IMR-90 (cell line): ENCODE measurements around the gene SPG11. TPM values are rescaled to one million over a fixed set of nuclear protein-coding genes. Genes with fewer than 3 reads are reported as not detected.

Experiments used
- ATAC-seq: fragments of 200-7000 bp; cut with Tn5 transposase; 2 replicates; pipeline ENCODE4 v1.9.1; 2020; ENCODE audit warnings: low read depth, mild to moderate bottlenecking, moderate library complexity
- BruUV-seq: library from RNA; stranded (reverse); fragments of 400-500 nt; replicated peaks from 2 replicates; lab custom pipeline; 2021; lab: Mats Ljungman, UMichigan
- CTCF ChIA-PET: fragments of 300-600 bp; formaldehyde crosslinking; extraction: SDS; loops from one replicate; lab custom pipeline; 2021; ENCODE audit warnings: antibody characterized with exemption; lab: Yijun Ruan, JAX
- POLR2A ChIA-PET: fragments of 300-600 bp; sonication (Branson Sonifier 250); formaldehyde crosslinking; loops from one replicate; lab custom pipeline; 2022; ENCODE audit warnings: antibody characterized with exemption; ENCODE audit not compliant: unreplicated experiment; lab: Charles Lee
- DNase-seq: peaks from one replicate; pipeline ENCODE4 v3.0.0; 2013
- H2AFZ ChIP-seq: replicated peaks from 2 replicates; pipeline ENCODE3; 2013; ENCODE audit warnings: low read length, mild to moderate bottlenecking; ENCODE audit not compliant: poor library complexity
- H2AK5ac ChIP-seq: 2 replicates; pipeline ENCODE4 v1.6.1; 2013; ENCODE audit warnings: low read depth, low read length, inconsistent platforms
- H2AK9ac ChIP-seq: replicated peaks from 2 replicates; pipeline ENCODE3; 2013; ENCODE audit warnings: mild to moderate bottlenecking, low read depth, low read length, moderate library complexity; ENCODE audit not compliant: poor library complexity
- H2BK120ac ChIP-seq: 2 replicates; pipeline ENCODE4 v1.6.1; 2013; ENCODE audit warnings: low read depth, low read length, inconsistent platforms
- H2BK15ac ChIP-seq: 3 replicates; pipeline ENCODE4 v1.6.1; 2013; ENCODE audit warnings: low read depth, low read length, inconsistent platforms
- H2BK20ac ChIP-seq: 2 replicates; pipeline ENCODE4 v1.6.1; 2013; ENCODE audit warnings: low read depth, mild to moderate bottlenecking, inconsistent platforms, low read length, moderate library complexity
- H2BK5ac ChIP-seq: 2 replicates; pipeline ENCODE4 v1.6.1; 2013; ENCODE audit warnings: mild to moderate bottlenecking, low read depth, low read length, inconsistent platforms; ENCODE audit not compliant: poor library complexity, severe bottlenecking
- H3K14ac ChIP-seq: replicated peaks from 2 replicates; pipeline ENCODE4 v1.6.1; 2013; ENCODE audit warnings: low read depth, low read length, inconsistent platforms
- H3K18ac ChIP-seq: 2 replicates; pipeline ENCODE4 v1.6.1; 2013; ENCODE audit warnings: low read depth, low read length, control low read depth
- H3K23ac ChIP-seq: 2 replicates; pipeline ENCODE4 v1.6.1; 2013; ENCODE audit warnings: low read depth, low read length, inconsistent platforms
- H3K27ac ChIP-seq: 2 replicates; pipeline ENCODE4 v1.5.1; 2013; ENCODE audit warnings: mild to moderate bottlenecking, control low read depth, low read length; ENCODE audit not compliant: insufficient read depth
- H3K27me3 ChIP-seq: 2 replicates; pipeline ENCODE4 v1.6.1; 2013; ENCODE audit warnings: low read length; ENCODE audit not compliant: control insufficient read depth, insufficient read depth
- H3K36me3 ChIP-seq: 2 replicates; pipeline ENCODE4 v1.6.1; 2013; ENCODE audit warnings: low read length, mixed read lengths; ENCODE audit not compliant: control insufficient read depth, insufficient read depth
- H3K4ac ChIP-seq: 2 replicates; pipeline ENCODE4 v1.6.1; 2013; ENCODE audit warnings: low read depth, low read length, inconsistent platforms
- H3K4me1 ChIP-seq: 2 replicates; pipeline ENCODE4 v1.6.1; 2013; ENCODE audit warnings: low read length, mixed read lengths; ENCODE audit not compliant: control insufficient read depth, insufficient read depth
- H3K4me2 ChIP-seq: 2 replicates; pipeline ENCODE4 v1.6.1; 2013; ENCODE audit warnings: low read depth, mild to moderate bottlenecking, control low read depth, low read length, moderate library complexity
- H3K4me3 ChIP-seq: 2 replicates; pipeline ENCODE4 v1.5.1; 2013; ENCODE audit warnings: low read depth, mild to moderate bottlenecking, control low read depth, low read length, moderate library complexity; ENCODE audit not compliant: insufficient read depth
- H3K56ac ChIP-seq: 2 replicates; pipeline ENCODE4 v1.6.1; 2013; ENCODE audit warnings: low read length, inconsistent platforms; ENCODE audit not compliant: insufficient read depth; ENCODE audit errors: extremely low read depth
- H3K79me1 ChIP-seq, 2 experiments: 2 replicates each; pipeline ENCODE4 v1.6.1; 2013; ENCODE audit warnings: low read length in 2 of 2, inconsistent platforms in 1 of 2, low read depth in 1 of 2
- H3K9ac ChIP-seq: 2 replicates; pipeline ENCODE4 v1.6.1; 2013; ENCODE audit warnings: low read depth, low read length, control low read depth
- H3K9me1 ChIP-seq: 2 replicates; pipeline ENCODE4 v1.6.1; 2013; ENCODE audit warnings: low read length, inconsistent platforms; ENCODE audit not compliant: insufficient read depth
- H3K9me3 ChIP-seq: 2 replicates; pipeline ENCODE4 v1.6.1; 2013; ENCODE audit warnings: low read length; ENCODE audit not compliant: control insufficient read depth, insufficient read depth
- H4K20me1 ChIP-seq: 2 replicates; pipeline ENCODE4 v1.6.1; 2013; ENCODE audit warnings: low read length, inconsistent platforms; ENCODE audit not compliant: insufficient read depth
- H4K5ac ChIP-seq: 2 replicates; pipeline ENCODE4 v1.6.1; 2013; ENCODE audit warnings: mild to moderate bottlenecking, low read depth, low read length, control low read depth
- H4K8ac ChIP-seq, 2 experiments: 2 replicates each; pipeline ENCODE4 v1.6.1; 2013; ENCODE audit warnings: low read depth in 2 of 2, low read length in 2 of 2, control low read depth in 1 of 2, inconsistent platforms in 1 of 2
- H4K91ac ChIP-seq: 2 replicates; pipeline ENCODE4 v1.6.1; 2013; ENCODE audit warnings: low read depth, low read length, inconsistent platforms; ENCODE audit not compliant: insufficient read depth
- BHLHE40 ChIP-seq: fragments of 150-350 bp; IDR thresholded peaks from 2 replicates; pipeline ENCODE4 v1.6.1; 2016; ENCODE audit warnings: mild to moderate bottlenecking, low read depth, low read length
- CEBPB ChIP-seq: IDR thresholded peaks from 2 replicates; pipeline ENCODE4 v1.6.1; 2012; ENCODE audit warnings: low read depth, low read length, improper control_type of control experiment
- CHD1 ChIP-seq: IDR thresholded peaks from 2 replicates; pipeline ENCODE4 v1.6.1; 2012; ENCODE audit warnings: low read depth, low read length, improper control_type of control experiment
- ELK1 ChIP-seq: fragments of 150-350 bp; IDR thresholded peaks from 2 replicates; pipeline ENCODE4 v1.6.1; 2016; ENCODE audit warnings: low read depth, mild to moderate bottlenecking, low read length, moderate library complexity, borderline replicate concordance
- FOS ChIP-seq: fragments of 150-350 bp; IDR thresholded peaks from 2 replicates; pipeline ENCODE4 v1.6.1; 2016; ENCODE audit warnings: low read depth, low read length
- MAFK ChIP-seq: IDR thresholded peaks from 2 replicates; pipeline ENCODE4 v1.6.1; 2012; ENCODE audit warnings: low read depth, low read length, improper control_type of control experiment
- MXI1 ChIP-seq: IDR thresholded peaks from 2 replicates; pipeline ENCODE4 v1.6.1; 2012; ENCODE audit warnings: low read depth, mild to moderate bottlenecking, low read length, moderate library complexity, borderline replicate concordance
- NFE2L2 ChIP-seq: fragments of 150-350 bp; IDR thresholded peaks from 2 replicates; pipeline ENCODE4 v1.6.1; 2016; ENCODE audit warnings: low read depth, mild to moderate bottlenecking, low read length
- POLR2A ChIP-seq: IDR thresholded peaks from 2 replicates; pipeline ENCODE4 v1.6.1; 2012; ENCODE audit warnings: mild to moderate bottlenecking, low read depth, low read length
- RAD21 ChIP-seq: IDR thresholded peaks from 2 replicates; pipeline ENCODE4 v1.6.1; 2012; ENCODE audit warnings: low read length, improper control_type of control experiment
- RFX5 ChIP-seq: IDR thresholded peaks from 2 replicates; pipeline ENCODE4 v1.8.0; 2012; ENCODE audit warnings: low read depth, mild to moderate bottlenecking, low read length, moderate library complexity
- dilution Hi-C: fragments of 300-500 bp; cut with HindIII; formaldehyde crosslinking; loops from one replicate; pipeline ENCODE4 v1.14.3; 2018; ENCODE audit warnings: low sequenced_read_pairs; ENCODE audit not compliant: unreplicated experiment
- in situ Hi-C: fragments of 300-500 bp; cut with MboI; formaldehyde crosslinking; loops from 3 replicates; pipeline ENCODE4 v1.14.3; 2019; ENCODE audit warnings: low sequenced_read_pairs, inconsistent platforms, mixed read lengths
- intact Hi-C: fragments of 100-400 bp; cut with micrococcal nuclease; formaldehyde crosslinking; loops from 2 replicates; pipeline ENCODE4 v1.10.0; 2022
- polyA plus RNA-seq, 3 experiments: library from polyadenylated mRNA; depleted of rRNA; stranded (reverse); fragments of >200 nt; gene quantifications; 2 replicates each; pipeline ENCODE4 v1.2.3, GENCODE V29; 2012; ENCODE audit warnings: low replicate concordance in 1 of 3
- total RNA-seq: library from RNA; depleted of rRNA; stranded (reverse); fragments of >200 nt; gene quantifications from 2 replicates; pipeline ENCODE4 v1.2.3, GENCODE V29; 2012
- TF ChIP-seq, protein P1 (sequence below): conservative IDR thresholded peaks from 2 replicates; pipeline ENCODE4 v1.5.1; 2012; ENCODE audit warnings: mild to moderate bottlenecking, low read depth, low read length, improper control_type of control experiment
- TF ChIP-seq, protein P2 (sequence below): fragments of 150-350 bp; IDR thresholded peaks from 2 replicates; pipeline ENCODE4 v1.6.1; 2017; ENCODE audit warnings: mild to moderate bottlenecking, antibody characterized with exemption, low read length, low read depth

SPG11 gene
- total and polyA plus RNA-seq, 2 of the 4 experiments (the other 2 are of a cell fraction) = 30.8 to 32.6 TPM

GRCh38 chr15:44661576-44661975 lies 1.9 kb downstream of the SPG11 start:
- H3K4me2 ChIP-seq = no peak overlapping the region
- no peak overlapping the region for H2AFZ ChIP-seq
- H3K36me3 ChIP-seq = peaks cover 4% of the 10 kb centered on the region
- H4K8ac ChIP-seq = no peak overlapping the region
- H3K14ac ChIP-seq = no peak overlapping the region
- no peak overlapping the region for H3K27ac ChIP-seq
- H3K9me1 ChIP-seq = peaks cover 4% of the 10 kb centered on the region; the same call in 1 of the 2 replicates
- no peak overlapping the region for H4K91ac ChIP-seq
- ChIA-PET CTCF (no interaction called here), POLR2A (no interaction called here)
- no peak overlapping the region for H3K18ac ChIP-seq
- dilution Hi-C loops = no loop called here
- peaks cover 15 to 25% of the 10 kb centered on the region in 2 experiments; a peak in 3 of 4 replicates for H3K79me1 ChIP-seq
- H2BK15ac ChIP-seq = no peak overlapping the region
- no peak overlapping the region for H3K4me3 ChIP-seq
- no peak overlapping the region for H3K56ac ChIP-seq
- TF ChIP-seq RAD21 = no peak
- no peak for TF ChIP-seq MXI1
- TF ChIP-seq NFE2L2 = no peak
- TF ChIP-seq BHLHE40 = no peak
- TF ChIP-seq ELK1 = no peak
- TF ChIP-seq, protein P1, sequence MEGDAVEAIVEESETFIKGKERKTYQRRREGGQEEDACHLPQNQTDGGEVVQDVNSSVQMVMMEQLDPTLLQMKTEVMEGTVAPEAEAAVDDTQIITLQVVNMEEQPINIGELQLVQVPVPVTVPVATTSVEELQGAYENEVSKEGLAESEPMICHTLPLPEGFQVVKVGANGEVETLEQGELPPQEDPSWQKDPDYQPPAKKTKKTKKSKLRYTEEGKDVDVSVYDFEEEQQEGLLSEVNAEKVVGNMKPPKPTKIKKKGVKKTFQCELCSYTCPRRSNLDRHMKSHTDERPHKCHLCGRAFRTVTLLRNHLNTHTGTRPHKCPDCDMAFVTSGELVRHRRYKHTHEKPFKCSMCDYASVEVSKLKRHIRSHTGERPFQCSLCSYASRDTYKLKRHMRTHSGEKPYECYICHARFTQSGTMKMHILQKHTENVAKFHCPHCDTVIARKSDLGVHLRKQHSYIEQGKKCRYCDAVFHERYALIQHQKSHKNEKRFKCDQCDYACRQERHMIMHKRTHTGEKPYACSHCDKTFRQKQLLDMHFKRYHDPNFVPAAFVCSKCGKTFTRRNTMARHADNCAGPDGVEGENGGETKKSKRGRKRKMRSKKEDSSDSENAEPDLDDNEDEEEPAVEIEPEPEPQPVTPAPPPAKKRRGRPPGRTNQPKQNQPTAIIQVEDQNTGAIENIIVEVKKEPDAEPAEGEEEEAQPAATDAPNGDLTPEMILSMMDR = no peak
- no peak for TF ChIP-seq FOS
- TF ChIP-seq CEBPB = no peak
- TF ChIP-seq CHD1 = no peak
- TF ChIP-seq, protein P2, sequence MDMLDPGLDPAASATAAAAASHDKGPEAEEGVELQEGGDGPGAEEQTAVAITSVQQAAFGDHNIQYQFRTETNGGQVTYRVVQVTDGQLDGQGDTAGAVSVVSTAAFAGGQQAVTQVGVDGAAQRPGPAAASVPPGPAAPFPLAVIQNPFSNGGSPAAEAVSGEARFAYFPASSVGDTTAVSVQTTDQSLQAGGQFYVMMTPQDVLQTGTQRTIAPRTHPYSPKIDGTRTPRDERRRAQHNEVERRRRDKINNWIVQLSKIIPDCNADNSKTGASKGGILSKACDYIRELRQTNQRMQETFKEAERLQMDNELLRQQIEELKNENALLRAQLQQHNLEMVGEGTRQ = no peak
- no peak for TF ChIP-seq MAFK
- TF ChIP-seq POLR2A = no peak
- no peak for TF ChIP-seq RFX5
- no peak overlapping the region for H2BK120ac ChIP-seq
- no peaks in the 10 kb centered on the region for H3K27me3 ChIP-seq
- no peak for DNase-seq
- no peak overlapping the region for H2AK5ac ChIP-seq
- BruUV-seq = no TSS peak
- H4K20me1 ChIP-seq = no peaks in the 10 kb centered on the region
- H3K23ac ChIP-seq = no peak overlapping the region
- H2BK5ac ChIP-seq = no peak overlapping the region
- intact Hi-C loops = loop anchor here (5.0 kb wide), 1 partner anchor 376 kb away; no protein-coding TSS in a partner anchor
- H2AK9ac ChIP-seq = no peak overlapping the region
- ATAC-seq = no peak
- H3K4me1 ChIP-seq = 0 out of 2 replicates have a peak, but pooled peaks cover 3% of the 10 kb centered on the region
- no peak overlapping the region for H3K4ac ChIP-seq
- H3K9ac ChIP-seq = no peak overlapping the region
- in situ Hi-C loops = no loop called here
- H2BK20ac ChIP-seq = no peak overlapping the region
- H3K9me3 ChIP-seq = no peaks in the 10 kb centered on the region
- H4K5ac ChIP-seq = no peak overlapping the region
